GM12892 (cell line): ENCODE measurements around the gene MORN4.
"Not testable (repeated sequence)": the region's sequence is repeated elsewhere in the genome, so short reads cannot be mapped to it uniquely, and the experiment has no call there.

Experiments
- DNase-seq: peaks from one replicate; pipeline ENCODE4 v3.0.0; 2011; ENCODE audit not compliant: insufficient read length
- FAIRE-seq: peaks from 2 replicates; lab custom pipeline; 2011; peaks lifted over from hg19 to GRCh38; lab: Jason Lieb, UNC
- POLR2A ChIP-seq: IDR thresholded peaks from 2 replicates; pipeline ENCODE4 v1.6.1; 2011; ENCODE audit warnings: low read depth, low read length, control low read depth
- POLR2AphosphoS5 ChIP-seq: IDR thresholded peaks from 2 replicates; pipeline ENCODE4 v1.6.1; 2011; ENCODE audit warnings: low read depth, low read length, control low read depth
- TAF1 ChIP-seq: IDR thresholded peaks from 2 replicates; pipeline ENCODE4 v1.6.1; 2011; ENCODE audit warnings: low read depth, mild to moderate bottlenecking, control low read depth, low read length, borderline replicate concordance

MORN4 gene

GRCh38 chr10:97640174-97640867 is 7.0 kb upstream of the MORN4 start, which contains the start of gene PI4K2A:
Gene PI4K2A (plus strand): TSS chr10:97640671. CDS start chr10:97640743, 72 bp downstream.
- DNase-seq (peak; percentile 94), FAIRE-seq (peak; percentile 99)
- TF ChIP-seq POLR2AphosphoS5, result peak; percentile 66
- peak; percentile 79; the same call in 1 of the 2 replicates for TF ChIP-seq POLR2A
- peak; percentile 63 for TF ChIP-seq TAF1

GRCh38 chr10:97639090-97639489 is 5.8 kb upstream of the MORN4 start:
- DNase-seq, FAIRE-seq: not testable (repeated sequence)

GRCh38 chr10:97635577-97635976 is 2.3 kb upstream of the MORN4 start:
- FAIRE-seq, result no peak
- no peak for DNase-seq
- no peak for TF ChIP-seq TAF1
- no peak for TF ChIP-seq POLR2AphosphoS5
- no peak for TF ChIP-seq POLR2A

- FAIRE-seq (no peak), DNase-seq (no peak)
- TF ChIP-seq POLR2AphosphoS5 (no peak), POLR2A (no peak), TAF1 (no peak)
These were observed 621 bp upstream of the MORN4 start for GRCh38 chr10:97633921-97634320.

- DNase-seq, result no peak
- FAIRE-seq, result no peak
- no peak for TF ChIP-seq TAF1
- no peak for TF ChIP-seq POLR2A
- TF ChIP-seq POLR2AphosphoS5, result no peak
These were observed 2.2 kb downstream of the MORN4 start for GRCh38 chr10:97631098-97631497.

GRCh38 chr10:97629289-97629688 is 4.0 kb downstream of the MORN4 start:
- TF ChIP-seq POLR2AphosphoS5 (no peak), TAF1 (no peak), POLR2A (no peak)
- DNase-seq, result no peak
- FAIRE-seq, result no peak

- DNase-seq (no peak), FAIRE-seq (no peak)
- TF ChIP-seq POLR2A (no peak), POLR2AphosphoS5 (no peak), TAF1 (no peak)
These were observed 5.1 kb downstream of the MORN4 start for GRCh38 chr10:97628228-97628627.

GRCh38 chr10:97627731-97628130 is 5.6 kb downstream of the MORN4 start:
- no peak for DNase-seq
- FAIRE-seq, result no peak
- no peak for TF ChIP-seq TAF1
- TF ChIP-seq POLR2A, result no peak

- TF ChIP-seq POLR2AphosphoS5, result no peak
- TF ChIP-seq TAF1, result no peak
- no peak for TF ChIP-seq POLR2A
These were observed 10.0 kb downstream of the MORN4 start for GRCh38 chr10:97623277-97623676.

GRCh38 chr10:97618733-97619132 is 14.6 kb downstream of the MORN4 start:
- DNase-seq (no peak), FAIRE-seq (no peak)
- no peak for TF ChIP-seq POLR2AphosphoS5
- no peak for TF ChIP-seq POLR2A
- TF ChIP-seq TAF1, result no peak

More at GRCh38 chr10:97623277-97623676, 10.0 kb downstream of the MORN4 start:
- DNase-seq (no peak), FAIRE-seq (no peak)

GRCh38 chr10:97618285-97618684 is 15.0 kb downstream of the MORN4 start:
- FAIRE-seq, result no peak
- TF ChIP-seq TAF1, result no peak
- no peak for TF ChIP-seq POLR2AphosphoS5
- TF ChIP-seq POLR2A, result no peak
- DNase-seq, result no peak

- no peak for TF ChIP-seq POLR2A
- TF ChIP-seq TAF1, result no peak
- TF ChIP-seq POLR2AphosphoS5, result no peak
These were observed 20.9 kb downstream of the MORN4 start for GRCh38 chr10:97612386-97612785.

GRCh38 chr10:97611473-97611872 is 21.8 kb downstream of the MORN4 start:
- FAIRE-seq (no peak), DNase-seq (no peak)
- TF ChIP-seq TAF1, result no peak
- TF ChIP-seq POLR2AphosphoS5, result no peak
- TF ChIP-seq POLR2A, result no peak

More at GRCh38 chr10:97612386-97612785, 20.9 kb downstream of the MORN4 start:
- DNase-seq, result no peak
- no peak for FAIRE-seq
